ENCODE results near the gene CNDP1.

The CNDP1 gene

DNA sequence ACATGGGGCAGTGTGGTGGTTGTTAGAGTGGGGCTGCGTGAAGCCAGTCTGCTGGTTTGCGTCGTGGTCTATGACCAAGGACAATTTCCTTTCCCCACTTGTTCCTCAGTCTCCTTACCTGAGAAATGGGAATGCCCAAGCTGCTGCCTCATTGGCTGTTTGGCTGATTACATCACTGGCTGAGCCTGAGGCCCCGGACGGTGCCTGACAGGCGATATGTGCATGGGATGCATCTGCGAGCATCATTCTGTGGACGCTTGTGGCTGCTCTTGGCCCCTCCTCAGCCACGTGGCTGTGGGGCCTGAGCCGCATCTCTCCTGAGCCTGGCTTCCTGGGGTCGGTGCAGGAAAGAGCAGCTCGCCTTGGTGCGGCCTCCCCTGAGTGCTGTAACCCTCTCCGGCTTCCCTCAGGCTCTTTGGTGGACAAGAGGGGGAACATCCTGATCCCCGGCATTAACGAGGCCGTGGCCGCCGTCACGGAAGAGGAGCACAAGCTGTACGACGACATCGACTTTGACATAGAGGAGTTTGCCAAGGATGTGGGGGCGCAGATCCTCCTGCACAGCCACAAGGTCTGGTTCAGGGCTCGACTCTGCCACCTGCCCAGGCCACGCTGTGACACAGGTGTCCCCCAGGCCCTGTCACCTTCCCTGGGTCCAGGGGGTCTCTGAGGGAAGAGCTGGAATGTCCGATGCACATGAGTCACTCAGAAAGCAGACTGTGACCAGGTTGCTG is 21.0 kb upstream of the CNDP1 start:
- H3K27me3 ChIP-seq (ENCODE audit: control insufficient read depth in 1 of 2, insufficient read depth in 2 of 2, low read length in 2 of 2), result no peaks in the 10 kb centered on the region
- H3K27ac ChIP-seq (ENCODE audit: low read depth, low read length), result no peak overlapping the region
- H3K4me3 ChIP-seq (ENCODE audit: low read depth in 1 of 2, low read length in 2 of 2), result no peak overlapping the region
- H3K9me3 ChIP-seq (ENCODE audit: control insufficient read depth in 1 of 2, low read length in 2 of 2), result no peaks in the 10 kb centered on the region
- peaks cover 32 to 33% of the 10 kb centered on the region in 2 donors for H3K4me1 ChIP-seq (ENCODE audit: control insufficient read depth in 1 of 2, insufficient read depth in 2 of 2, low read length in 2 of 2)
- H3K9ac ChIP-seq (ENCODE audit: low read depth in 1 of 2, low read length in 2 of 2), result no peak overlapping the region
- H3K36me3 ChIP-seq (ENCODE audit: control insufficient read depth in 1 of 2, insufficient read depth in 2 of 2, low read length in 2 of 2), result peaks cover 58 to 87% of the 10 kb centered on the region in 2 donors

DNA sequence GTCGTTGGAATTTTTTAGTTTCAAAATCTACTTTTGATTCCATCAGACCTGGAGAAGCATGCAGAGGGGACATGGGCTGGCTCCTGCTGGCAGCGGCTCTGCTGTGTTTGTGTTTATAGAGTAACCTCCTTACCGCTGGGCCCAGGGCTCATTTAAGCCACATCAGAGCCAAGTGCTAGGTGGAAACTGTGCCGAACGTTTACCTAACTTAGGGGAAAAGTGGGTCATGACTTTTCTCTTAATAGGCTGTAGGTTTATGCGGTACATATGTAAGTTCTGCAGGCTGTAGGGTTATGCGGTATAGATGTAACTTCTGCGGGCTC is 20.5 kb upstream of the CNDP1 start:
- no peak overlapping the region for H3K4me3 ChIP-seq (ENCODE audit: low read depth in 1 of 2, low read length in 2 of 2)
- H3K9me3 ChIP-seq (ENCODE audit: control insufficient read depth in 1 of 2, low read length in 2 of 2), result no peaks in the 10 kb centered on the region
- no peak overlapping the region for H3K9ac ChIP-seq (ENCODE audit: low read depth in 1 of 2, low read length in 2 of 2)
- H3K27ac ChIP-seq (ENCODE audit: low read depth, low read length), result no peak overlapping the region
- H3K36me3 ChIP-seq (ENCODE audit: control insufficient read depth in 1 of 2, insufficient read depth in 2 of 2, low read length in 2 of 2), result peaks cover 61 to 90% of the 10 kb centered on the region in 2 donors
- peaks cover 26 to 28% of the 10 kb centered on the region in 2 donors for H3K4me1 ChIP-seq (ENCODE audit: control insufficient read depth in 1 of 2, insufficient read depth in 2 of 2, low read length in 2 of 2)
- no peaks in the 10 kb centered on the region for H3K27me3 ChIP-seq (ENCODE audit: control insufficient read depth in 1 of 2, insufficient read depth in 2 of 2, low read length in 2 of 2)

DNA sequence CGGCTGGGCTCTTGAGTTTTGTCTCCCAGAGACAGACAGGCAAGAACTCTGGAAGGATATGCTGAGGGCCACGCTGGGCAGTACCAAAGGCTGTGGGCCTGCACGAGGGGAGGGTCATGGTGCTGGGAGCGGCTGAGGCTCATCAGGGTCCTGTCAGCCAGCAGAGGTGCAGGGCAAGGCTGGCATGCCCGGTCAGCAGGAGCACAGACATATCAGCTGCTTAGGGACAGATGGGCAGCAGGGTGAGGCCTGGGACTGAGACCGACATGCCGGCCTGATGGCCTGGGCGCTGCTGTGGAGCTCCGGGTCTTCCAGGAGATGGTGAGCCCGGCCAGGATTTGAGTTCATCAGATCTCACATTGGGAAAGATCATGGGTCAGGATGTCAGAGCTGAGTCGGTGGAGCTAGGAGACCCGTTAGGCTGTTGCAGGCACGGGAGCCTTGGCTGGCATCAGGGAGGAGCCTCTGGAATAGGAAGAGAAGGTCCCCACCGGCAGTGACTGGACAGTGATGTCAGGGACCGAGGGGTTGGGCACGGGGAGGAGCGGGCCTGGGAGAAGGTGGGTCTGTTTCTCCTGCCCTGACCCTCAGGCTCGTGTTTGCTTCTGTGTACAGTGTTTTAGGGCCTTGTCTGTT is 19.3 kb upstream of the CNDP1 start:
- Histone ChIP-seq H3K27ac (ENCODE audit: low read depth, low read length) (no peak overlapping the region), H3K9ac (ENCODE audit: low read depth in 1 of 2, low read length in 2 of 2) (no peak overlapping the region), H3K4me1 (ENCODE audit: control insufficient read depth in 1 of 2, insufficient read depth in 2 of 2, low read length in 2 of 2) (peaks cover 21 to 23% of the 10 kb centered on the region in 2 donors), H3K9me3 (ENCODE audit: control insufficient read depth in 1 of 2, low read length in 2 of 2) (no peaks in the 10 kb centered on the region), H3K27me3 (ENCODE audit: control insufficient read depth in 1 of 2, insufficient read depth in 2 of 2, low read length in 2 of 2) (no peaks in the 10 kb centered on the region), H3K4me3 (ENCODE audit: low read depth in 1 of 2, low read length in 2 of 2) (no peak overlapping the region), H3K36me3 (ENCODE audit: control insufficient read depth in 1 of 2, insufficient read depth in 2 of 2, low read length in 2 of 2) (peaks cover 64 to 90% of the 10 kb centered on the region in 2 donors)

DNA sequence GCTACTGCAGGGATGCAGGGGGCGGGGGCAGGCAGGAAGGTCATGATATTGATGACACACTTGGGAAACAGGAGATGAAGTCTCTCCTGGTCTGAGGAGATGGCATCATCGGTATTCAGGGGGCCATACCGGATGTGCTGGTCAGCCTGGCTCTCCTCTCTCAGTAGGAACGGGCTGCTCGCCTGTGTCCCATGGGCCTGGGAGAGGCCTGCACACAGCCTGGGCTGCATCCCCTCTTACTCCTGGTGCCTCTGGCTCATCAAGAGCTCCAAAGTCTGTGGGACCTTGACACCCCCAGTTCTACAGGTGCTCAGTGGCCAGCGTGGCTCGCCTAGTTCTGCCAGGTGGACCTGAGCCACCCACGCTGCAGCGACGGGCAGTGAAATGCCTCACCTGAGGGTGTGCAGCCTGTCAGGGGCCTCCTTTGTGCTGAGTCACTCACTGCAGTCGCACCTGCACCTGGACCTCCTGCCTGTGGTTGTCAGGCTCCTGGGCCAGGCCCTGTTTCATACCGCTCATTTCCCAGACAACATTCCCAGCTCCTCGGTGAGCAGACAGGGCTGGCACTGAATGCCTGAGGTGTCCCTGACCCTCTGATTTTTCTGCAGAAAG is 18.6 kb upstream of the CNDP1 start:
- Histone ChIP-seq H3K27ac (ENCODE audit: low read depth, low read length) (no peak overlapping the region), H3K9me3 (ENCODE audit: control insufficient read depth in 1 of 2, low read length in 2 of 2) (no peaks in the 10 kb centered on the region), H3K27me3 (ENCODE audit: control insufficient read depth in 1 of 2, insufficient read depth in 2 of 2, low read length in 2 of 2) (no peaks in the 10 kb centered on the region), H3K4me3 (ENCODE audit: low read depth in 1 of 2, low read length in 2 of 2) (no peak overlapping the region), H3K36me3 (ENCODE audit: control insufficient read depth in 1 of 2, insufficient read depth in 2 of 2, low read length in 2 of 2) (peaks cover 63 to 90% of the 10 kb centered on the region in 2 donors), H3K4me1 (ENCODE audit: control insufficient read depth in 1 of 2, insufficient read depth in 2 of 2, low read length in 2 of 2) (peaks cover 21 to 23% of the 10 kb centered on the region in 2 donors), H3K9ac (ENCODE audit: low read depth in 1 of 2, low read length in 2 of 2) (no peak overlapping the region)

DNA sequence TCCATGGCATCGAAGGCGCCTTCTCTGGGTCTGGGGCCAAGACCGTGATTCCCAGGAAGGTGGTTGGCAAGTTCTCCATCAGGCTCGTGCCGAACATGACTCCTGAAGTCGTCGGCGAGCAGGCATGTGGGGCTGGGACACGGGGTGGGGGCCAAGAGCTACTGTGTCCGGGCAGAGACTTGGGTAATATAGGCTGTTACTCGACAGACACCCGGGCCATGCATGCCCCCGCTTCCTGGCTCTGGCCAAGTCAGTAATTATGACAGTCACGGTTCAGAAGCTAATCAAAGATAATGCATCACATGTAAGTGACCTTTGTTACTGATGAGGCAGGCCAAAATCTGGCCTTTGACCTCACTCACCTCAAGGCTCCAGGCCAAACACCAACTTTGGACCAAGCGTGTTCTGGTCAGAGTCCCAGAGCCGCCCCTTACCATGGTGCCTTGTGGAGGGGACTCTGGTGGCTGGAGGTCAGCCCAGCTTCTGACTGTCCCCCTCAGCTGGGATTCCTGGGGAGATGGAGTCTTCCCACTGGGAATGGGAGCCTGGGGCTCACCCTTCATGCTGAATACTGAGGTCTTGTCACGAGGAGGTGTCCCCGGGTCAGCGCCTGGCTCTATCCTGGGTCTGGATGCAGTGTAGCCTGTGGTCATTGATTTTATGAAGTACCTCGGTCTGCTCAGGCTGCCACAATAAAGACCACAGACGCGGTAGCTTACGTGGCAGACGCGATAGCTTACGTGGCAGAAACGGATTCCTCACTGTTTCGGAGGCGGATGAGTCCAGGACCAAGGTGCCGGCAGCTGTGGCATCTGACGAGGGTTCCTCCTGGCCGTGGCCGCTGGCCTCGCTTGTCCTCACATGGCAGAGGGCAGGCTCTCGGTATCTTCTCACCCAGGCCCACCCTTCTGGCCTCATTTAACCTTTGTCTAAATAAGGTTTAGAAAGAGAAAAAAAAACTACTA is 17.7 kb upstream of the CNDP1 start:
- H3K36me3 ChIP-seq (ENCODE audit: control insufficient read depth in 1 of 2, insufficient read depth in 2 of 2, low read length in 2 of 2), result peaks cover 66 to 87% of the 10 kb centered on the region in 2 donors
- no peak overlapping the region for H3K27ac ChIP-seq (ENCODE audit: low read depth, low read length)
- no peaks in the 10 kb centered on the region for H3K27me3 ChIP-seq (ENCODE audit: control insufficient read depth in 1 of 2, insufficient read depth in 2 of 2, low read length in 2 of 2)
- no peaks in the 10 kb centered on the region for H3K9me3 ChIP-seq (ENCODE audit: control insufficient read depth in 1 of 2, low read length in 2 of 2)
- peaks cover 21 to 23% of the 10 kb centered on the region in 2 donors for H3K4me1 ChIP-seq (ENCODE audit: control insufficient read depth in 1 of 2, insufficient read depth in 2 of 2, low read length in 2 of 2)
- H3K4me3 ChIP-seq (ENCODE audit: low read depth in 1 of 2, low read length in 2 of 2), result no peak overlapping the region
- no peak overlapping the region for H3K9ac ChIP-seq (ENCODE audit: low read depth in 1 of 2, low read length in 2 of 2)

DNA sequence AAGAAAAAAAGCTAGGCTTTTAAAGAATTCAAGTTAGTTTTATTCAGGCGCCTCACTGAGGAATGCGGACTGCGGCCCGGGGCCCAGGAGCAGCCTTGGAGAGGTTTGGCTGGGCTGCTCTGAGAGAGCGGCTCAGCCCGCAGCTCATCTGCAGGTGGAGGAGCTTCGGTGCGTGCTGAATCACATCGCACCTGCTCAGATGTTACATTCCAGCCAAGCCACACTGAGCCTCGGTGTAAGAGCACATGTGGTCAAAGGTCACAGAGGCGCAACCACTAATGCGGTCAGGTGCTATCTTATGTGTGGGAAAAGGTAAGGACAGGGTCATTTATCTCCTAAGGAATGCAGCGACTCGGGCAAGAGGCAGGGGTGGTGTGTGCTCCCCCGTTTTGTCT is 17.1 kb upstream of the CNDP1 start:
- Histone ChIP-seq H3K4me1 (ENCODE audit: control insufficient read depth in 1 of 2, insufficient read depth in 2 of 2, low read length in 2 of 2) (peaks cover 21 to 23% of the 10 kb centered on the region in 2 donors), H3K27me3 (ENCODE audit: control insufficient read depth in 1 of 2, insufficient read depth in 2 of 2, low read length in 2 of 2) (no peaks in the 10 kb centered on the region), H3K4me3 (ENCODE audit: low read depth in 1 of 2, low read length in 2 of 2) (no peak overlapping the region), H3K9ac (ENCODE audit: low read depth in 1 of 2, low read length in 2 of 2) (no peak overlapping the region), H3K9me3 (ENCODE audit: control insufficient read depth in 1 of 2, low read length in 2 of 2) (no peaks in the 10 kb centered on the region), H3K27ac (ENCODE audit: low read depth, low read length) (no peak overlapping the region), H3K36me3 (ENCODE audit: control insufficient read depth in 1 of 2, insufficient read depth in 2 of 2, low read length in 2 of 2) (peaks cover 64 to 82% of the 10 kb centered on the region in 2 donors)

DNA sequence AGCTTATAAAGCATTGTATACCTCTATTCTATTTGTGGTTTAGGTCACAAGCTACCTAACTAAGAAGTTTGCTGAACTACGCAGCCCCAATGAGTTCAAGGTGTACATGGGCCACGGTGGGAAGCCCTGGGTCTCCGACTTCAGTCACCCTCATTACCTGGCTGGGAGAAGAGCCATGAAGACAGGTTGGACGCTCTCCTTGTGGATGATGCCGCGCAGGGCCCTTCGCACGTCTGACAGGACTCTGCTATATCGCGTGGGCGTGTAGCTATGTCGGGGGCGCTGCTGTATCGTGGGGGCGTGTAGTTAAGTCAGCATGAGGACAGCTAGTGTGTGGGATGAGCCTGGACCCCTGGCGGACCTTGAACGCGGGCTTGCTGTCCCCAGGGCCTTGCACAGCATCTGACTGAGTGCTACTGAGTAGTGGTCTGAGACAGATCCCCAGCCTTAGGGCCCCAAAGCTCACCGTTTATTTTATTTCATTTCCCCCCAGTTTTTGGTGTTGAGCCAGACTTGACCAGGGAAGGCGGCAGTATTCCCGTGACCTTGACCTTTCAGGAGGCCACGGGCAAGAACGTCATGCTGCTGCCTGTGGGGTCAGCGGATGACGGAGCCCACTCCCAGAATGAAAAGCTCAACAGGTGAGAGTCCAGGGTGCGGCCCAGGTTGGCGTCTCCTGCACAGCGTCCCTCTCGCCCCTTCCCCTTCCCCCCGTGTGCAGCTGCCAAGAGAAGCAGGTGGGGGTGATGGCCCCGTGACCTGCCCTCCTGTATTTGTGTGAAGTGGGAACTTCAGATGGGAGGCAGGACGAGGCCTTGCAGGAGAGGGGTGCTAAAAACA is 15.6 kb upstream of the CNDP1 start:
- Histone ChIP-seq H3K9me3 (ENCODE audit: control insufficient read depth in 1 of 2, low read length in 2 of 2) (no peaks in the 10 kb centered on the region), H3K4me3 (ENCODE audit: low read depth in 1 of 2, low read length in 2 of 2) (no peak overlapping the region), H3K27ac (ENCODE audit: low read depth, low read length) (no peak overlapping the region), H3K9ac (ENCODE audit: low read depth in 1 of 2, low read length in 2 of 2) (no peak overlapping the region), H3K36me3 (ENCODE audit: control insufficient read depth in 1 of 2, insufficient read depth in 2 of 2, low read length in 2 of 2) (peaks cover 50 to 68% of the 10 kb centered on the region in 2 donors), H3K4me1 (ENCODE audit: control insufficient read depth in 1 of 2, insufficient read depth in 2 of 2, low read length in 2 of 2) (peaks cover 24 to 27% of the 10 kb centered on the region in 2 donors), H3K27me3 (ENCODE audit: control insufficient read depth in 1 of 2, insufficient read depth in 2 of 2, low read length in 2 of 2) (no peaks in the 10 kb centered on the region)

DNA sequence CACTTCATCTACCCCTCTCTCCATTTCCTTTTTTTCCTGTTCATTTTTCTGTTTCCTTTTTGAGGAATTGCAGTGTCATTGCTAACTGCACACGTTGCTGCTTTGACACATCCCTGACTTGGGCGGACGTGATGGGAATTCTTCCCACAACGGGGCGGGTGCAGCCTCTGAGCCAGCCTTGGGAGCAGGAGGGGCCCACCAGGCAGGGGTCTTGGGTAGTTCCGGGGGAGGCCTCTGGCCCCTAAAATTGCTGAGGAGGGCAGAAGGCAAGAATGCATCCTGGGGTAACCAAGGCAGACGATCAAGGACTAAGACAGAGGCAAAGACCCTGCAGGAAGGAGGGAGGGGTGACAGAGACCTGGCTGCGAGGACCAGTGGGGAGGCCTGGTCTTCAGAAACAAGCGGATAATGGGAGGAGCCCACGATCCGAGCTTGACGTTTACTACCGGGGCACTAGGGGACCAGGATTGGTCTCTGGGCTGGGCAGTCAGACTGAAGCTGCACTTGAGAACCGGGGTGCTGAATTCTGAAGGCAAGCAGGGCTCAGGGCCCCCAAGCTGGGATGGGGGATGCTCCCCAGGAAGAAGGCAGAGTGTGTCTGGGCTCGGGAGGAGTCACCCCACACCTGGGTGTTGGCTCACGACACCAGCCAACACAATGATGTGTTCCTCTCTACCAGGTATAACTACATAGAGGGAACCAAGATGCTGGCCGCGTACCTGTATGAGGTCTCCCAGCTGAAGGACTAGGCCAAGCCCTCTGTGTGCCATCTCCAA is 14.8 kb upstream of the CNDP1 start:
- Histone ChIP-seq H3K9me3 (ENCODE audit: control insufficient read depth in 1 of 2, low read length in 2 of 2) (no peaks in the 10 kb centered on the region), H3K27ac (ENCODE audit: low read depth, low read length) (no peak overlapping the region), H3K9ac (ENCODE audit: low read depth in 1 of 2, low read length in 2 of 2) (no peak overlapping the region), H3K27me3 (ENCODE audit: control insufficient read depth in 1 of 2, insufficient read depth in 2 of 2, low read length in 2 of 2) (no peaks in the 10 kb centered on the region), H3K4me3 (ENCODE audit: low read depth in 1 of 2, low read length in 2 of 2) (no peak overlapping the region), H3K4me1 (ENCODE audit: control insufficient read depth in 1 of 2, insufficient read depth in 2 of 2, low read length in 2 of 2) (peaks cover 32 to 36% of the 10 kb centered on the region in 2 donors), H3K36me3 (ENCODE audit: control insufficient read depth in 1 of 2, insufficient read depth in 2 of 2, low read length in 2 of 2) (peaks cover 47 to 61% of the 10 kb centered on the region in 2 donors)

Data from duodenal mucosa (tissue), 2 donors.